GM15510 (cell line): Measurements from ENCODE around the gene PAQR5.

Experiments used
- POLR2A ChIP-seq: IDR thresholded peaks from 3 replicates; pipeline ENCODE4 v1.6.1; 2011; ENCODE audit warnings: borderline replicate concordance; ENCODE audit not compliant: insufficient read length; ENCODE audit errors: extremely low read depth

Gene PAQR5

GRCh38 chr15:69386284-69386683 is 87.6 kb downstream of the PAQR5 start:
- no peak for TF ChIP-seq POLR2A

- TF ChIP-seq POLR2A = no peak
Observed at GRCh38 chr15:69388260-69388705, 89.6 kb downstream of the PAQR5 start.

- TF ChIP-seq POLR2A = no peak
Observed at GRCh38 chr15:69389426-69389825, 90.7 kb downstream of the PAQR5 start.

- no peak for TF ChIP-seq POLR2A
Observed at GRCh38 chr15:69390575-69390974, 91.9 kb downstream of the PAQR5 start.

- no peak for TF ChIP-seq POLR2A
Observed at GRCh38 chr15:69391046-69391757, 92.5 kb downstream of the PAQR5 start.

- no peak for TF ChIP-seq POLR2A
Observed at GRCh38 chr15:69392352-69392751, 93.6 kb downstream of the PAQR5 start.

- no peak for TF ChIP-seq POLR2A
Observed at GRCh38 chr15:69393831-69394491, 95.2 kb downstream of the PAQR5 start.

- no peak for TF ChIP-seq POLR2A
Observed at GRCh38 chr15:69394556-69395282, 96.0 kb downstream of the PAQR5 start.

- TF ChIP-seq POLR2A = no peak
Observed at GRCh38 chr15:69395460-69395859, 96.7 kb downstream of the PAQR5 start.

- no peak for TF ChIP-seq POLR2A
Observed at GRCh38 chr15:69395991-69396390, 97.3 kb downstream of the PAQR5 start.

- no peak for TF ChIP-seq POLR2A
Observed at GRCh38 chr15:69398491-69398891, 99.8 kb downstream of the PAQR5 start.

- no peak for TF ChIP-seq POLR2A
Observed at GRCh38 chr15:69400850-69401249, 102.1 kb downstream of the PAQR5 start.

GRCh38 chr15:69402816-69403215 is 104.1 kb downstream of the PAQR5 start:
- no peak for TF ChIP-seq POLR2A

GRCh38 chr15:69403594-69403993 is 104.9 kb downstream of the PAQR5 start:
- TF ChIP-seq POLR2A = no peak

- TF ChIP-seq POLR2A = no peak
Observed at GRCh38 chr15:69405110-69405509, 106.4 kb downstream of the PAQR5 start.
